SK-N-SH (cell line): ENCODE results near the gene OR6X1.

Source experiments
- EP300 ChIP-seq, 2 experiments: IDR thresholded peaks; 2 replicates each; pipeline versions ENCODE4 v1.4.0 to v1.6.1; 2012; ENCODE audit warnings: borderline replicate concordance in 1 of 2, low read depth in 1 of 2, low read length in 1 of 2
- EZH2phosphoT487 ChIP-seq: fragments of 200-600 bp; sonication (generic); IDR thresholded peaks from 2 replicates; pipeline ENCODE4 v1.6.1; 2017; ENCODE audit warnings: low read depth, mixed run types, mild to moderate bottlenecking, antibody characterized with exemption, moderate library complexity, borderline replicate concordance
- JUND ChIP-seq: IDR thresholded peaks from 2 replicates; pipeline ENCODE4 v1.4.0; 2012
- NFIC ChIP-seq: IDR thresholded peaks from 2 replicates; pipeline ENCODE4 v1.4.0; 2012; ENCODE audit warnings: borderline replicate concordance
- NRF1 ChIP-seq: IDR thresholded peaks from 2 replicates; pipeline ENCODE4 v1.6.1; 2012; ENCODE audit warnings: low read depth, mild to moderate bottlenecking, low read length
- POLR2AphosphoS5 ChIP-seq: IDR thresholded peaks from 2 replicates; pipeline ENCODE4 v1.6.1; 2012; ENCODE audit warnings: low read depth, low read length
- SIN3A ChIP-seq: IDR thresholded peaks from 2 replicates; pipeline ENCODE4 v1.6.1; 2012; ENCODE audit warnings: low read depth, mild to moderate bottlenecking, low read length, moderate library complexity, borderline replicate concordance
- TF ChIP-seq, protein P1 (sequence below): IDR thresholded peaks from 2 replicates; pipeline ENCODE4 v1.6.1; 2012; ENCODE audit warnings: mild to moderate bottlenecking, low read depth, low read length, moderate library complexity
- TF ChIP-seq, protein P2 (sequence below): IDR thresholded peaks from 2 replicates; pipeline ENCODE4 v1.4.0; 2012; ENCODE audit warnings: low read depth, borderline replicate concordance
- TF ChIP-seq, protein P3 (sequence below): fragments of 200-600 bp; sonication (generic); IDR thresholded peaks from 2 replicates; pipeline ENCODE4 v1.6.1; 2017; ENCODE audit warnings: antibody characterized with exemption, mild to moderate bottlenecking, moderate library complexity
- TF ChIP-seq, protein P4 (sequence below): IDR thresholded peaks from 2 replicates; pipeline ENCODE4 v1.4.0; 2012; ENCODE audit warnings: low read depth
- TF ChIP-seq, protein P5 (sequence below): fragments of 150-350 bp; IDR thresholded peaks from 2 replicates; pipeline ENCODE4 v1.6.1; 2017; ENCODE audit warnings: antibody characterized with exemption, low read length, low read depth, borderline replicate concordance

DNA sequence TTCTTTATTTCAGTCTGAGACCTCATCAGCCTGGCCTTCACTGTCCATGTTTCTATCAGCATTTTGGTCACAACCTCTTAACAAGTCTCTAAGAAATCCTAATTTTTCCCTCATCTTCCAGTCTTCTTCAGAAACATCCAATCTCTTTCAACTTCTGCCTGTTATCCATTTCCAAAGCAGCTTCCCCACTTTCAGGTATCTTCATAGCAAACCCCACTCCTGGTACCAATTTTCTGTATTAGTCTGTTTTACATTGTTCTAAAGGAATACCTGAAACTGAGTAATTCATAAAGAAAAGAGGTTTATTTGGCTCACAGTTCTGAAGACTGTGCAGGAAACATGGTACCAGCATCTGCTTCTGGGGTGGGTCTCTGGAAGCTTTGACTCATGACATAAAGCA, 8.1 kb upstream of the OR6X1 start:
- TF ChIP-seq, protein P1, sequence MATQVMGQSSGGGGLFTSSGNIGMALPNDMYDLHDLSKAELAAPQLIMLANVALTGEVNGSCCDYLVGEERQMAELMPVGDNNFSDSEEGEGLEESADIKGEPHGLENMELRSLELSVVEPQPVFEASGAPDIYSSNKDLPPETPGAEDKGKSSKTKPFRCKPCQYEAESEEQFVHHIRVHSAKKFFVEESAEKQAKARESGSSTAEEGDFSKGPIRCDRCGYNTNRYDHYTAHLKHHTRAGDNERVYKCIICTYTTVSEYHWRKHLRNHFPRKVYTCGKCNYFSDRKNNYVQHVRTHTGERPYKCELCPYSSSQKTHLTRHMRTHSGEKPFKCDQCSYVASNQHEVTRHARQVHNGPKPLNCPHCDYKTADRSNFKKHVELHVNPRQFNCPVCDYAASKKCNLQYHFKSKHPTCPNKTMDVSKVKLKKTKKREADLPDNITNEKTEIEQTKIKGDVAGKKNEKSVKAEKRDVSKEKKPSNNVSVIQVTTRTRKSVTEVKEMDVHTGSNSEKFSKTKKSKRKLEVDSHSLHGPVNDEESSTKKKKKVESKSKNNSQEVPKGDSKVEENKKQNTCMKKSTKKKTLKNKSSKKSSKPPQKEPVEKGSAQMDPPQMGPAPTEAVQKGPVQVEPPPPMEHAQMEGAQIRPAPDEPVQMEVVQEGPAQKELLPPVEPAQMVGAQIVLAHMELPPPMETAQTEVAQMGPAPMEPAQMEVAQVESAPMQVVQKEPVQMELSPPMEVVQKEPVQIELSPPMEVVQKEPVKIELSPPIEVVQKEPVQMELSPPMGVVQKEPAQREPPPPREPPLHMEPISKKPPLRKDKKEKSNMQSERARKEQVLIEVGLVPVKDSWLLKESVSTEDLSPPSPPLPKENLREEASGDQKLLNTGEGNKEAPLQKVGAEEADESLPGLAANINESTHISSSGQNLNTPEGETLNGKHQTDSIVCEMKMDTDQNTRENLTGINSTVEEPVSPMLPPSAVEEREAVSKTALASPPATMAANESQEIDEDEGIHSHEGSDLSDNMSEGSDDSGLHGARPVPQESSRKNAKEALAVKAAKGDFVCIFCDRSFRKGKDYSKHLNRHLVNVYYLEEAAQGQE: no peak
- TF ChIP-seq, protein P2, sequence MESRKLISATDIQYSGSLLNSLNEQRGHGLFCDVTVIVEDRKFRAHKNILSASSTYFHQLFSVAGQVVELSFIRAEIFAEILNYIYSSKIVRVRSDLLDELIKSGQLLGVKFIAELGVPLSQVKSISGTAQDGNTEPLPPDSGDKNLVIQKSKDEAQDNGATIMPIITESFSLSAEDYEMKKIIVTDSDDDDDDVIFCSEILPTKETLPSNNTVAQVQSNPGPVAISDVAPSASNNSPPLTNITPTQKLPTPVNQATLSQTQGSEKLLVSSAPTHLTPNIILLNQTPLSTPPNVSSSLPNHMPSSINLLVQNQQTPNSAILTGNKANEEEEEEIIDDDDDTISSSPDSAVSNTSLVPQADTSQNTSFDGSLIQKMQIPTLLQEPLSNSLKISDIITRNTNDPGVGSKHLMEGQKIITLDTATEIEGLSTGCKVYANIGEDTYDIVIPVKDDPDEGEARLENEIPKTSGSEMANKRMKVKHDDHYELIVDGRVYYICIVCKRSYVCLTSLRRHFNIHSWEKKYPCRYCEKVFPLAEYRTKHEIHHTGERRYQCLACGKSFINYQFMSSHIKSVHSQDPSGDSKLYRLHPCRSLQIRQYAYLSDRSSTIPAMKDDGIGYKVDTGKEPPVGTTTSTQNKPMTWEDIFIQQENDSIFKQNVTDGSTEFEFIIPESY: no peak
- TF ChIP-seq, protein P3, sequence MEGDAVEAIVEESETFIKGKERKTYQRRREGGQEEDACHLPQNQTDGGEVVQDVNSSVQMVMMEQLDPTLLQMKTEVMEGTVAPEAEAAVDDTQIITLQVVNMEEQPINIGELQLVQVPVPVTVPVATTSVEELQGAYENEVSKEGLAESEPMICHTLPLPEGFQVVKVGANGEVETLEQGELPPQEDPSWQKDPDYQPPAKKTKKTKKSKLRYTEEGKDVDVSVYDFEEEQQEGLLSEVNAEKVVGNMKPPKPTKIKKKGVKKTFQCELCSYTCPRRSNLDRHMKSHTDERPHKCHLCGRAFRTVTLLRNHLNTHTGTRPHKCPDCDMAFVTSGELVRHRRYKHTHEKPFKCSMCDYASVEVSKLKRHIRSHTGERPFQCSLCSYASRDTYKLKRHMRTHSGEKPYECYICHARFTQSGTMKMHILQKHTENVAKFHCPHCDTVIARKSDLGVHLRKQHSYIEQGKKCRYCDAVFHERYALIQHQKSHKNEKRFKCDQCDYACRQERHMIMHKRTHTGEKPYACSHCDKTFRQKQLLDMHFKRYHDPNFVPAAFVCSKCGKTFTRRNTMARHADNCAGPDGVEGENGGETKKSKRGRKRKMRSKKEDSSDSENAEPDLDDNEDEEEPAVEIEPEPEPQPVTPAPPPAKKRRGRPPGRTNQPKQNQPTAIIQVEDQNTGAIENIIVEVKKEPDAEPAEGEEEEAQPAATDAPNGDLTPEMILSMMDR: no peak
- TF ChIP-seq JUND: no peak
- TF ChIP-seq SIN3A: no peak
- TF ChIP-seq NRF1: no peak
- TF ChIP-seq EP300 (IDR thresholded peaks at IDR 0.05; ENCODE audit: borderline replicate concordance in 1 of 2, low read depth in 1 of 2, low read length in 1 of 2): no peak
- no peak for TF ChIP-seq EZH2phosphoT487
- TF ChIP-seq, protein P4, sequence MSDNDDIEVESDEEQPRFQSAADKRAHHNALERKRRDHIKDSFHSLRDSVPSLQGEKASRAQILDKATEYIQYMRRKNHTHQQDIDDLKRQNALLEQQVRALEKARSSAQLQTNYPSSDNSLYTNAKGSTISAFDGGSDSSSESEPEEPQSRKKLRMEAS: no peak
- no peak for TF ChIP-seq NFIC
- TF ChIP-seq, protein P5, sequence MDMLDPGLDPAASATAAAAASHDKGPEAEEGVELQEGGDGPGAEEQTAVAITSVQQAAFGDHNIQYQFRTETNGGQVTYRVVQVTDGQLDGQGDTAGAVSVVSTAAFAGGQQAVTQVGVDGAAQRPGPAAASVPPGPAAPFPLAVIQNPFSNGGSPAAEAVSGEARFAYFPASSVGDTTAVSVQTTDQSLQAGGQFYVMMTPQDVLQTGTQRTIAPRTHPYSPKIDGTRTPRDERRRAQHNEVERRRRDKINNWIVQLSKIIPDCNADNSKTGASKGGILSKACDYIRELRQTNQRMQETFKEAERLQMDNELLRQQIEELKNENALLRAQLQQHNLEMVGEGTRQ: no peak
- no peak for TF ChIP-seq POLR2AphosphoS5
